PC-3 (cell line): Measurements from ENCODE around the gene TAF1B. TPM values are rescaled to one million over a fixed set of nuclear protein-coding genes. Genes with fewer than 3 reads are reported as not detected.

ENCODE experiments used
- ATAC-seq: fragments of 200-7000 bp; cut with Tn5 transposase; 2 replicates; pipeline ENCODE4 v1.9.1; 2020; ENCODE audit warnings: mild to moderate bottlenecking, moderate library complexity
- BruUV-seq: library from RNA; stranded (reverse); fragments of 400-500 nt; replicated peaks from 2 replicates; lab custom pipeline; 2021; lab: Mats Ljungman, UMichigan
- CTCF ChIA-PET: fragments of 300-600 bp; sonication (Branson Sonifier 250); formaldehyde crosslinking; loops from one replicate; lab custom pipeline; 2022; ENCODE audit warnings: antibody characterized with exemption; lab: Charles Lee
- POLR2A ChIA-PET: fragments of 300-600 bp; sonication (Branson Sonifier 250); formaldehyde crosslinking; loops from one replicate; lab custom pipeline; 2022; ENCODE audit warnings: antibody characterized with exemption; ENCODE audit not compliant: unreplicated experiment; lab: Charles Lee
- DNase-seq: peaks from one replicate; pipeline ENCODE4 v3.0.0-alpha.2; 2015
- H2AFZ ChIP-seq: fragments of 300-600 bp; sonication (generic); 2 replicates; pipeline ENCODE4 v1.6.0; 2016; ENCODE audit warnings: antibody characterized with exemption, low read length
- H3F3A ChIP-seq: fragments of 300-600 bp; sonication (generic); one replicate; pipeline ENCODE4 v1.6.0; 2017; ENCODE audit warnings: antibody characterized with exemption, low read length, control low read depth, mild to moderate bottlenecking; ENCODE audit not compliant: unreplicated experiment
- H3K27ac ChIP-seq: fragments of 300-600 bp; sonication (generic); 2 replicates; pipeline ENCODE4 v1.5.1; 2016; ENCODE audit warnings: mild to moderate bottlenecking, low read length
- H3K27me3 ChIP-seq: fragments of 300-600 bp; sonication (generic); 2 replicates; pipeline ENCODE4 v1.6.1; 2016; ENCODE audit warnings: low read length, mixed read lengths
- H3K36me3 ChIP-seq: fragments of 300-600 bp; sonication (generic); 2 replicates; pipeline ENCODE4 v1.6.1; 2016; ENCODE audit warnings: low read depth, mixed run types, low read length, mixed read lengths
- H3K4me1 ChIP-seq: fragments of 300-600 bp; sonication (generic); 2 replicates; pipeline ENCODE4 v1.5.1; 2016; ENCODE audit warnings: low read length; ENCODE audit not compliant: insufficient read depth
- H3K4me2 ChIP-seq: fragments of 300-600 bp; sonication (generic); 2 replicates; pipeline ENCODE4 v1.6.0; 2016; ENCODE audit warnings: low read length
- H3K4me3 ChIP-seq: fragments of 300-600 bp; sonication (generic); 2 replicates; pipeline ENCODE4 v1.5.1; 2016; ENCODE audit warnings: mild to moderate bottlenecking, low read length, mixed read lengths
- H3K79me2 ChIP-seq: fragments of 300-600 bp; sonication (generic); 2 replicates; pipeline ENCODE4 v1.6.1; 2017; ENCODE audit warnings: low read length, mixed read lengths
- H3K9ac ChIP-seq: fragments of 300-600 bp; sonication (generic); 2 replicates; pipeline ENCODE4 v1.6.0; 2016; ENCODE audit warnings: mild to moderate bottlenecking, low read length
- H3K9me2 ChIP-seq: fragments of 300-600 bp; sonication (generic); replicated peaks from 2 replicates; pipeline ENCODE4 v1.6.1; 2016; ENCODE audit warnings: mixed run types, low read length, mixed read lengths
- H3K9me3 ChIP-seq: fragments of 300-600 bp; sonication (generic); 2 replicates; pipeline ENCODE4 v1.6.1; 2016; ENCODE audit warnings: low read length, mixed read lengths
- H4K20me1 ChIP-seq: fragments of 300-600 bp; sonication (generic); 2 replicates; pipeline ENCODE4 v1.6.1; 2016; ENCODE audit warnings: low read length, mixed read lengths
- EZH2 ChIP-seq: fragments of 300-600 bp; sonication (generic); IDR thresholded peaks from one replicate; pipeline ENCODE4 v1.6.1; 2017; ENCODE audit warnings: antibody characterized with exemption, mild to moderate bottlenecking, low read length; ENCODE audit not compliant: unreplicated experiment
- EZH2phosphoT487 ChIP-seq: fragments of 300-600 bp; sonication (generic); IDR thresholded peaks from 2 replicates; pipeline ENCODE4 v1.6.1; 2018; ENCODE audit warnings: mild to moderate bottlenecking, antibody characterized with exemption, low read length, borderline replicate concordance
- intact Hi-C: fragments of 100-400 bp; cut with micrococcal nuclease; formaldehyde crosslinking; loops from 2 replicates; pipeline ENCODE4 v1.9.0; 2023
- total RNA-seq: library from RNA; depleted of rRNA; stranded (reverse); fragments of >200 nt; gene quantifications from 2 replicates; pipeline ENCODE4 v1.2.3, GENCODE V29; 2014
- TF ChIP-seq, protein P1 (sequence below): fragments of 300-600 bp; sonication (generic); conservative IDR thresholded peaks from 2 replicates; pipeline ENCODE4 v1.5.1; 2017; ENCODE audit warnings: antibody characterized with exemption, low read depth, mild to moderate bottlenecking, low read length

The TAF1B gene
- total RNA-seq, 1 experiment from 2014 or later: 39.5 TPM

DNA sequence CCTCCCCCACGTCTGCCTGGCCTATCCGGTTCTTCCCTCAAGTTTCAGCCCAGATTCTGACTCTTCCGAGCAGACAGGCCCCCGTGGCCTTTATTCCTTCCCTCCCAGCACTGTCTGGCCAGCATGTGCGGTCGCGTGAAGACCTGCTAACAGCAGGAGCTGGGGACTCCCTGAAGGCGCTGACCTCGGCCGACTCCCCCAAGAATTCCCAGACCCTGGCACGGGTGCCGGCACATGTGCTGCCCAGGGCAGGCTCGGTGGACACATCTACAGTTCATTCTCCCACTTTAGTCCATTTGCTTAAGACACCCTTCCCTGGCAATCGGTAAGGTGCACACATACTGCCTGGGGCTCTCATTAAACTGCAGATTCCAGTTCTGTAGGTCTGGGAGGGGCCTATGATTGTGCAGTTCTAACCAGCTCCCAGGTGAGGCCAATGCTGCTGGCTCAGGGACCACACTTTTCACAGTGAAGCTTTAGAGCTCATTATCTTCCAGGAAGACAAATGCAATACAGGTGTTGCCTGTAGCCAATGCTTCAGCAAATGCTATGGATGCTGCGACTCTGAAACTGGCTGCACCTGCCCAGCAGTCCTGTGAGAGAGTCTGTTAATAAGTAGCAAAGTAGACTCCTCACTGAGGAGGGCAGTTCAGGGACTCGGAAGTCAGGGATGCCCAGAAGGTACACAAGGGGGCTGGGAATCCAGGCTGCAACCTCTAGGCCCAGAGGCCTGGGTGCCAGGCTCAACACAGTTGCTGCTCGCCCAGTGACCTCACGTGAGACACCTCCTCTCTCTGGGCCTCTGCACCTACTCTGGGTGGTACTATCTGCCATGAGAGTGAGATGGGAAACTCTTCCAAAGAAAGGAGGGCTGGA lies 45.4 kb upstream of the TAF1B start:
- Histone ChIP-seq H3K79me2 (no peaks in the 10 kb centered on the region), H2AFZ (peak overlapping the region; percentile 34; the same call in 1 of the 2 replicates), H4K20me1 (no peaks in the 10 kb centered on the region), H3K27ac (peak overlapping the region; percentile 6; the same call in 1 of the 2 replicates), H3F3A (no peaks in the 10 kb centered on the region), H3K4me3 (no peak overlapping the region), H3K4me2 (no peak overlapping the region), H3K9me2 (no peaks in the 10 kb centered on the region), H3K4me1 (peaks cover 56% of the 10 kb centered on the region), H3K36me3 (no peaks in the 10 kb centered on the region), H3K27me3 (no peaks in the 10 kb centered on the region), H3K9me3 (no peaks in the 10 kb centered on the region), H3K9ac (no peak overlapping the region)
- ATAC-seq: no peak
- CTCF ChIA-PET: no interaction called here
- intact Hi-C loops: no loop called here
- TF ChIP-seq EZH2phosphoT487 (no peak), EZH2 (no peak)
- TF ChIP-seq, protein P1, sequence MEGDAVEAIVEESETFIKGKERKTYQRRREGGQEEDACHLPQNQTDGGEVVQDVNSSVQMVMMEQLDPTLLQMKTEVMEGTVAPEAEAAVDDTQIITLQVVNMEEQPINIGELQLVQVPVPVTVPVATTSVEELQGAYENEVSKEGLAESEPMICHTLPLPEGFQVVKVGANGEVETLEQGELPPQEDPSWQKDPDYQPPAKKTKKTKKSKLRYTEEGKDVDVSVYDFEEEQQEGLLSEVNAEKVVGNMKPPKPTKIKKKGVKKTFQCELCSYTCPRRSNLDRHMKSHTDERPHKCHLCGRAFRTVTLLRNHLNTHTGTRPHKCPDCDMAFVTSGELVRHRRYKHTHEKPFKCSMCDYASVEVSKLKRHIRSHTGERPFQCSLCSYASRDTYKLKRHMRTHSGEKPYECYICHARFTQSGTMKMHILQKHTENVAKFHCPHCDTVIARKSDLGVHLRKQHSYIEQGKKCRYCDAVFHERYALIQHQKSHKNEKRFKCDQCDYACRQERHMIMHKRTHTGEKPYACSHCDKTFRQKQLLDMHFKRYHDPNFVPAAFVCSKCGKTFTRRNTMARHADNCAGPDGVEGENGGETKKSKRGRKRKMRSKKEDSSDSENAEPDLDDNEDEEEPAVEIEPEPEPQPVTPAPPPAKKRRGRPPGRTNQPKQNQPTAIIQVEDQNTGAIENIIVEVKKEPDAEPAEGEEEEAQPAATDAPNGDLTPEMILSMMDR: no peak
- peak; percentile 69 for DNase-seq
- BruUV-seq: no TSS peak
- POLR2A ChIA-PET: no interaction called here

DNA sequence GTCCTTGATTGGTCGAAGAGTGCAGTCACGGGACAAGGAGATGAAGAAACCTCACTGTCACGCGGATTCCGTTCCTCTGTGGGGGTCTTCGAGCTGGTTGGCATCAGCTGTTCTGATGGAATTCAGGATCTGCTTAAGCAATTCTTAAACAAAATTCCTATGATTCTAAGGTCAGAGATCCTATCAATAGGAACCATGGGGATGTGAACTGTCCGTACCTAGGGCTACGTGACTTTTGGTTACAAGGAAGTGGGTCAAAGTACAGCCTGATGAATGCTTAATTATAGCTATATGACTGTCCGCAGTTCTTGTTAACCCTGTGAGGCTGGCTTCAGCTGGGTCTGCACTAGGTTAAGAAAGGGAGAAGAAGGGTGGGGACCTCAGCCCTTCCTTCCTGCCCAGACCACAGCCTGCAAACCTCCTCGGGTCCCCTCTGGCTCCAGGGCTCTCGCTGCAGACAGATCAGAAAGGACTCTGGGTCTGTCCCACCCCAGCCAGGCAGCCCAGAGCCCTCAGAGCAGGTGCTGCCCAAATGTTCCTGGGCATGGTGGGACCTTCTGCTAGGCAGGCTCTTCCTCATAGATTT lies 44.2 kb upstream of the TAF1B start:
- H2AFZ ChIP-seq: peak overlapping the region; percentile 22; the same call in 1 of the 2 replicates
- H3K27ac ChIP-seq: peak overlapping the region; percentile 12
- H3K9me3 ChIP-seq: no peaks in the 10 kb centered on the region
- no peaks in the 10 kb centered on the region for H3K9me2 ChIP-seq
- peak overlapping the region; percentile 2; the same call in 1 of the 2 replicates for H3K9ac ChIP-seq
- no peak for TF ChIP-seq EZH2phosphoT487
- no peak for TF ChIP-seq EZH2
- no TSS peak for BruUV-seq
- no peaks in the 10 kb centered on the region for H3K27me3 ChIP-seq
- H3K79me2 ChIP-seq: no peaks in the 10 kb centered on the region
- H3F3A ChIP-seq: no peaks in the 10 kb centered on the region
- H4K20me1 ChIP-seq: no peaks in the 10 kb centered on the region
- intact Hi-C loops: loop anchor here (1.0 kb wide), 1 partner anchor 249 kb away; no protein-coding TSS in a partner anchor
- H3K4me1 ChIP-seq: peaks cover 63% of the 10 kb centered on the region
- no peaks in the 10 kb centered on the region for H3K36me3 ChIP-seq
- ChIA-PET POLR2A (no interaction called here), CTCF (interaction anchor here (0.6 to 0.7 kb wide), 3 partner anchors 14 to 186 kb away, joined by 3 to 5 read pairs (median 3); no protein-coding TSS in a partner anchor)
- no peak overlapping the region for H3K4me3 ChIP-seq
- ATAC-seq: no peak
- 0 out of 2 replicates have a peak overlapping the region, but pooled peaks have one; percentile 7 for H3K4me2 ChIP-seq
- DNase-seq: no peak
